Prostate gland (tissue), 2 donors: Measurements from ENCODE around the gene UBAC2.

Experiments
- CTCF ChIP-seq, 4 experiments: fragments of 200-600 bp in 2 of 4; fragments of 450-650 bp in 2 of 4; sonication (generic) in 2 of 4; IDR thresholded peaks; 1 replicate in 3 of 4; 2 replicates in 1 of 4; pipeline ENCODE4 v1.5.1; 2016 to 2019; ENCODE audit warnings: antibody characterized with exemption in 4 of 4, mild to moderate bottlenecking in 2 of 4, moderate library complexity in 2 of 4
- POLR2A ChIP-seq: fragments of 450-650 bp; IDR thresholded peaks from one replicate; pipeline ENCODE4 v1.6.1; 2016; ENCODE audit warnings: antibody characterized with exemption, mild to moderate bottlenecking
- POLR2AphosphoS5 ChIP-seq: sonication (generic); formaldehyde crosslinking; IDR thresholded peaks from one replicate; pipeline ENCODE4 v1.6.1; 2017; ENCODE audit warnings: antibody characterized with exemption

DNA sequence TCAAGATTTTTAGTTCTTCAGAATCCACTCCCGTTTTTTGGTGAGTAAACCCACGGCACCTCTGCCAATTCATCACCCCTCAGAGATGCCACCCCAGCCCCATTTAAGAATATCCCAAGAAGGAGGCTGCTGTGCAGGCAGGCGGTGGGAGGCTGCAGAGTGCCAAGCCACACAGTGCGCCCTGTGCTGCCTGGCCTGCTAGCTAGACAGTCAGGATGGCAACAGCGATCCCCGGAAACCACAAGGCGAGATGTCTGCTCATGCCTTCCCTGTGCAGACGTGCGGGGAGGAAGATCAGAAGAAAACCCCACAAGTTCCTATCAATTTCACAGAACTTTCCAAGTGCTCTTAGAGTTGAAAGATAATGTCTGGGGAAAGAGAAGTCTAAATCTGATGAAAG, 171.3 kb downstream of the UBAC2 start:
- TF ChIP-seq CTCF (IDR thresholded peaks at IDR 0.05): no peak
- no peak for TF ChIP-seq POLR2A
- no peak for TF ChIP-seq POLR2AphosphoS5
